H1 (cell line): ENCODE measurements around the gene PAX5. TPM values are rescaled to one million over a fixed set of nuclear protein-coding genes. Genes with fewer than 3 reads are reported as not detected.
A peak's percentile ranks its signal among the peaks of the same experiment; 100 is the strongest.

Experiments used
- CTCF ChIA-PET: fragments of 300-600 bp; sonication (Branson Sonifier 250); formaldehyde crosslinking; loops from one replicate; lab custom pipeline; 2021; ENCODE audit not compliant: partially characterized antibody; lab: Charles Lee
- POLR2A ChIA-PET: fragments of 300-600 bp; sonication (Branson Sonifier 250); formaldehyde crosslinking; loops from one replicate; lab custom pipeline; 2021; ENCODE audit warnings: inconsistent platforms; ENCODE audit not compliant: partially characterized antibody; lab: Charles Lee
- DNase-seq, 2 experiments: peaks; one replicate each; pipeline versions ENCODE4 v3.0.0 to v3.0.0-alpha.2; 2010 to 2022; ENCODE audit warnings: low spot score in 2 of 2, low read depth in 1 of 2, mixed read lengths in 1 of 2
- FAIRE-seq: peaks from 2 replicates; lab custom pipeline; 2011; peaks lifted over from hg19 to GRCh38; lab: Jason Lieb, UNC
- H2AFZ ChIP-seq: 2 replicates; pipeline ENCODE4 v1.8.1; 2012; ENCODE audit warnings: low read length, inconsistent platforms
- H2AK5ac ChIP-seq: 2 replicates; pipeline ENCODE4 v1.6.1; 2013; ENCODE audit warnings: low read depth, low read length
- H2BK120ac ChIP-seq: replicated peaks from 2 replicates; pipeline ENCODE3; 2013; ENCODE audit warnings: low read depth, low read length, inconsistent platforms
- H2BK12ac ChIP-seq: 2 replicates; pipeline ENCODE4 v1.6.1; 2013; ENCODE audit warnings: low read depth, low read length
- H2BK15ac ChIP-seq: 2 replicates; pipeline ENCODE4 v1.6.1; 2013; ENCODE audit warnings: low read length
- H2BK20ac ChIP-seq: 2 replicates; pipeline ENCODE4 v1.6.1; 2013; ENCODE audit warnings: low read length
- H2BK5ac ChIP-seq: 2 replicates; pipeline ENCODE4 v1.6.1; 2013; ENCODE audit warnings: low read depth, low read length
- H3K14ac ChIP-seq: 2 replicates; pipeline ENCODE4 v1.6.1; 2013; ENCODE audit warnings: inconsistent platforms; ENCODE audit not compliant: insufficient read length
- H3K18ac ChIP-seq: 2 replicates; pipeline ENCODE4 v1.6.1; 2013; ENCODE audit warnings: low read length; ENCODE audit errors: extremely low read depth
- H3K23ac ChIP-seq: 2 replicates; pipeline ENCODE4 v1.6.1; 2013; ENCODE audit warnings: inconsistent platforms; ENCODE audit not compliant: insufficient read length
- H3K23me2 ChIP-seq: 2 replicates; pipeline ENCODE4 v1.6.1; 2013; ENCODE audit warnings: low read depth, low read length
- H3K27ac ChIP-seq: 2 replicates; pipeline ENCODE4 v1.6.1; 2011; ENCODE audit warnings: low read depth, low read length, inconsistent platforms
- H3K27me3 ChIP-seq, 4 experiments: replicated peaks in 1 of 4; 1 replicate in 1 of 4; 2 replicates in 3 of 4; pipeline versions ENCODE4 v1.6.1 to v1.8.1; 2011 to 2013; ENCODE audit warnings: low read length in 3 of 4, mild to moderate bottlenecking in 3 of 4, inconsistent platforms in 2 of 4, mixed read lengths in 2 of 4, moderate library complexity in 1 of 4; ENCODE audit not compliant: control insufficient read depth in 3 of 4, insufficient read depth in 3 of 4; ENCODE audit errors: extremely low read depth in 1 of 4
- H3K36me3 ChIP-seq, 4 experiments: 2 replicates each; pipeline versions ENCODE4 v1.6.1 to v1.8.1; 2011 to 2013; ENCODE audit warnings: mild to moderate bottlenecking in 4 of 4, low read length in 3 of 4, moderate library complexity in 2 of 4, control low read depth in 1 of 4, inconsistent platforms in 1 of 4; ENCODE audit not compliant: insufficient read depth in 4 of 4, control insufficient read depth in 2 of 4
- H3K4ac ChIP-seq: replicated peaks from 2 replicates; pipeline ENCODE3; 2013; ENCODE audit warnings: low read length, low read depth, mixed read lengths, inconsistent platforms; ENCODE audit not compliant: insufficient read length
- H3K4me1 ChIP-seq, 4 experiments: replicated peaks in 1 of 4; 1 replicate in 1 of 4; 2 replicates in 3 of 4; pipeline versions ENCODE4 v1.6.1 to v1.8.1; 2011 to 2013; ENCODE audit warnings: low read length in 3 of 4, inconsistent platforms in 2 of 4, mixed read lengths in 1 of 4; ENCODE audit not compliant: insufficient read depth in 4 of 4, control insufficient read depth in 3 of 4
- H3K4me2 ChIP-seq, 2 experiments: 2 replicates each; pipeline versions ENCODE4 v1.6.1 to v1.8.1; 2011 to 2013; ENCODE audit warnings: low read depth in 2 of 2, low read length in 2 of 2, control low read depth in 1 of 2, inconsistent platforms in 1 of 2, mild to moderate bottlenecking in 1 of 2; ENCODE audit not compliant: insufficient read depth in 1 of 2
- H3K4me3 ChIP-seq, 4 experiments: fragments of 200-600, 300-600 bp in 1 of 4; sonication (generic), shearing (Covaris generic), sonication (Bioruptor Twin) in 1 of 4; 2 replicates each; pipeline versions ENCODE4 v1.5.1 to v1.8.1; 2011 to 2016; ENCODE audit warnings: low read length in 4 of 4, low read depth in 3 of 4, control low read depth in 2 of 4, inconsistent platforms in 2 of 4, mild to moderate bottlenecking in 2 of 4, mixed read lengths in 1 of 4, moderate library complexity in 1 of 4; ENCODE audit not compliant: insufficient read depth in 2 of 4; ENCODE audit errors: extremely low read depth in 1 of 4
- H3K56ac ChIP-seq: replicated peaks from 2 replicates; pipeline ENCODE3; 2013; ENCODE audit warnings: low read depth, mild to moderate bottlenecking, mixed read lengths, low read length, inconsistent platforms; ENCODE audit not compliant: insufficient read length
- H3K79me1 ChIP-seq: 2 replicates; pipeline ENCODE4 v1.6.1; 2013; ENCODE audit warnings: low read depth, low read length, control low read depth
- H3K79me2 ChIP-seq, 2 experiments: 2 replicates each; pipeline versions ENCODE4 v1.6.1 to v1.8.1; 2012 to 2013; ENCODE audit warnings: low read length in 2 of 2, mild to moderate bottlenecking in 2 of 2, inconsistent platforms in 1 of 2; ENCODE audit not compliant: insufficient read depth in 2 of 2, control insufficient read depth in 1 of 2
- H3K9ac ChIP-seq, 4 experiments: replicated peaks in 1 of 4; 1 replicate in 1 of 4; 2 replicates in 3 of 4; pipeline versions ENCODE4 v1.6.1 to v1.8.1; 2011 to 2013; ENCODE audit warnings: low read depth in 3 of 4, low read length in 3 of 4, control low read depth in 2 of 4, mild to moderate bottlenecking in 2 of 4, moderate library complexity in 2 of 4, inconsistent platforms in 1 of 4; ENCODE audit errors: extremely low read depth in 1 of 4
- H3K9me3 ChIP-seq, 2 experiments: 2 replicates each; pipeline versions ENCODE4 v1.6.1 to v1.8.1; 2012 to 2013; ENCODE audit warnings: mild to moderate bottlenecking in 2 of 2, moderate library complexity in 2 of 2, control low read depth in 1 of 2, inconsistent platforms in 1 of 2, low read depth in 1 of 2, low read length in 1 of 2, mixed read lengths in 1 of 2; ENCODE audit not compliant: insufficient read depth in 2 of 2
- H4K20me1 ChIP-seq, 2 experiments: replicated peaks in 1 of 2; 2 replicates each; pipeline versions ENCODE3 to v1.8.1; 2011 to 2013; ENCODE audit warnings: inconsistent platforms in 2 of 2, low read length in 2 of 2, mild to moderate bottlenecking in 1 of 2; ENCODE audit not compliant: insufficient read depth in 2 of 2, control insufficient read depth in 1 of 2
- H4K5ac ChIP-seq: 2 replicates; pipeline ENCODE4 v1.6.1; 2013; ENCODE audit warnings: low read length, low read depth, mixed read lengths, inconsistent platforms; ENCODE audit not compliant: insufficient read length
- H4K8ac ChIP-seq: 2 replicates; pipeline ENCODE4 v1.8.0; 2013; ENCODE audit warnings: mild to moderate bottlenecking, moderate library complexity, low read length, inconsistent platforms; ENCODE audit not compliant: insufficient read depth; ENCODE audit errors: extremely low read depth
- H4K91ac ChIP-seq: replicated peaks from 2 replicates; pipeline ENCODE3; 2013; ENCODE audit warnings: low read length, mixed read lengths, inconsistent platforms; ENCODE audit not compliant: insufficient read length
- CBX8 ChIP-seq: fragments of 300-800, 300-1000 bp; sonication (generic); IDR thresholded peaks from 2 replicates; pipeline ENCODE4 v1.7.1; 2016; ENCODE audit warnings: low read depth, low read length, borderline replicate concordance
- EZH2 ChIP-seq: fragments of 200-600 bp; sonication (generic); IDR thresholded peaks from 2 replicates; pipeline ENCODE4 v1.7.1; 2012; ENCODE audit warnings: low read depth, mild to moderate bottlenecking, moderate library complexity, low read length, inconsistent platforms; ENCODE audit not compliant: severe bottlenecking
- GABPA ChIP-seq: IDR thresholded peaks from 2 replicates; pipeline ENCODE4 v1.6.1; 2011; ENCODE audit warnings: mild to moderate bottlenecking, low read length, moderate library complexity, borderline replicate concordance; ENCODE audit not compliant: insufficient read depth
- RNF2 ChIP-seq: fragments of 200-900, 300-1000 bp; sonication (generic); IDR thresholded peaks from 2 replicates; pipeline ENCODE4 v1.7.1; 2016; ENCODE audit warnings: borderline replicate concordance, low read depth, mild to moderate bottlenecking, antibody characterized with exemption, low read length; ENCODE audit not compliant: poor library complexity, severe bottlenecking; ENCODE audit errors: missing control alignments
- SAP30 ChIP-seq: fragments of 300-600 bp; sonication (generic); IDR thresholded peaks from 2 replicates; pipeline ENCODE4 v1.7.1; 2012; ENCODE audit warnings: low read length, moderate library complexity, mild to moderate bottlenecking, inconsistent platforms; ENCODE audit not compliant: insufficient read depth, insufficient replicate concordance
- SUZ12 ChIP-seq: fragments of 200-600 bp; sonication (generic); IDR thresholded peaks from 2 replicates; pipeline ENCODE4 v1.6.1; 2012; ENCODE audit warnings: mild to moderate bottlenecking, inconsistent platforms, low read length, moderate library complexity, mixed read lengths
- WGBS, 2 experiments: shearing (Covaris generic) in 1 of 2; methylation state at CpG; one replicate each; pipeline versions ENCODE4 v1.1.6 to v1.1.7; 2013 to 2015; ENCODE audit warnings: low lambda C conversion rate in 2 of 2, mixed read lengths in 2 of 2, inconsistent platforms in 1 of 2, low coverage in 1 of 2, missing lambda C conversion rate in 1 of 2; ENCODE audit not compliant: insufficient replicate concordance in 2 of 2, insufficient coverage in 1 of 2, insufficient read length in 1 of 2; ENCODE audit errors: extremely low coverage in 1 of 2, missing lambda C conversion rate in 1 of 2; 5-methylcytosine and 5-hydroxymethylcytosine counted together
- polyA plus RNA-seq, 7 experiments: library from polyadenylated mRNA; depleted of rRNA in 3 of 7; stranded (reverse) in 5 of 7; unstranded in 2 of 7; fragments of >200 nt in 5 of 7; fragments of 200-250 nt in 2 of 7; gene quantifications; 1 replicate in 5 of 7; 2 replicates in 1 of 7; 4 replicates in 1 of 7; pipeline versions ENCODE4 v1.2.1 to v1.2.3, GENCODE V29; 2011 to 2013; ENCODE audit warnings: missing spikeins in 2 of 7, mixed read lengths in 2 of 7
- total RNA-seq: library from RNA; stranded (reverse); fragmentation: NEBNext Ultra II Directional; extraction: Animal tissue kit (Norgen Biotek cat#: 25700); gene quantifications from 2 replicates; pipeline ENCODE4 v1.2.1, GENCODE V29; 2021
- TF ChIP-seq, protein P1 (sequence below), 3 experiments: IDR thresholded peaks; 1 replicate in 2 of 3; 2 replicates in 1 of 3; pipeline versions ENCODE4 v1.5.1 to v1.6.1; 2011; ENCODE audit warnings: low read length in 3 of 3, mild to moderate bottlenecking in 3 of 3, inconsistent platforms in 2 of 3, low read depth in 1 of 3, moderate library complexity in 1 of 3; ENCODE audit not compliant: insufficient read depth in 1 of 3; ENCODE audit errors: control extremely low read depth in 1 of 3

Gene PAX5
- total and polyA plus RNA-seq, 2 of the 8 experiments (the other 6 are each of a cell fraction or from before 2014, with no cell fraction given): 0.29 to 0.43 TPM

DNA sequence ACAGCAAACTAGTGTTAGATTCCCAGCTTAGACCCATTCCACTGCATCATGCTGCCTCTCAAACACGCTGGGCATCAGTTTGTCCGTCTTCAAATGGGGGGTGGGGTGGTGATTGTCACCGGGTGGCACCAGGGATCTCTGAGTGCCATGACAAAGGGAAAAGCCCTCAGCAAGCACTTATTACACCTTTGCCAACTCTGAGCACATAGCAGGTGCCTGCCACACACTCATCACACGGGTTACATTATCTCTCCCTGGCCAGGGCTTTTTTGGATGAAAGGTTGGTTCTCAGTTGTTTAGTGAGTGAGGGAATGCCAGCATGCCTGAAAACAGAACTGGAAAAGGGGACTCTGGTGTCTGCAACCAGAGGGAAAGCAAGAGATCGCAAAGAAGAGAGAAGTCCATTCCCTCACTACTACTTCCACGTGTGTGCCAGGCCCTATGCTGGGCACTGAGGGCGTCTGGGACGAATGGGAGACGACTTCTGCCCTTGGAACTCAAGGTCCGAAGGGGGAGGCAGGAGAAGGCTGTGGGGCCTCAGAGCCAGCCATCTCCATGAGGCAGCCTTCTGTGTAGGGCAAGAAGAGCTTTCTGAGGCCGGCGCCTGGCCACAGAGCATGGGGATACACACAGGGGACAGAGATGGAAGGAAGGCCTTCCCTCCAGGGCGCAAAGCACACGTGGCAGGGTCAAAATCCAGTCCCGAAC lies 48.9 kb downstream of the PAX5 start:
- no peak for DNase-seq
- Histone ChIP-seq H3K36me3 (no peaks in the 10 kb centered on the region), H3K56ac (no peak overlapping the region), H3K18ac (no peak overlapping the region), H4K91ac (no peak overlapping the region), H4K20me1 (peaks cover 8 to 12% of the 10 kb centered on the region in 2 experiments), H2BK15ac (0 out of 2 replicates have a peak overlapping the region, but pooled peaks have one; percentile 84), H2BK5ac (no peak overlapping the region), H3K23me2 (peaks cover 7% of the 10 kb centered on the region; the same call in 1 of the 2 replicates), H3K79me2 (no peaks in the 10 kb centered on the region), H3K4me2 (peak overlapping the region; percentile 86 to 93; a peak in 3 of 4 replicates), H2BK120ac (no peak overlapping the region), H3K4ac (no peak overlapping the region), H3K4me3 (peak overlapping the region in 2 of 4 experiments; percentile 3 to 62; a peak in 2 of 8 replicates), H2BK12ac (no peak overlapping the region), H3K27ac (no peak overlapping the region), H4K8ac (no peak overlapping the region), H3K4me1 (peaks cover 0 to 25% (median 16%) of the 10 kb centered on the region in 4 experiments; a peak in 6 of 7 replicates), H3K14ac (no peak overlapping the region), H2AK5ac (peak overlapping the region; percentile 54; the same call in 1 of the 2 replicates), H3K23ac (no peak overlapping the region), H3K79me1 (no peaks in the 10 kb centered on the region), H3K9me3 (no peaks in the 10 kb centered on the region), H2BK20ac (no peak overlapping the region), H2AFZ (no peak overlapping the region), H4K5ac (no peak overlapping the region), H3K9ac (peak overlapping the region in 1 of 4 experiments; percentile 24; a peak in 1 of 7 replicates), H3K27me3 (peaks cover 49 to 82% (median 79%) of the 10 kb centered on the region in 4 experiments)
- POLR2A ChIA-PET: no interaction called here
- 26% methylated on average over 15 of the region's 15 CpGs; no CpG with 5 or more reads in 1 of the 2 experiments for WGBS, 2 experiments
- CTCF ChIA-PET: interaction anchor here (1.2 to 22.2 kb wide), 6 partner anchors 11 to 115 kb away, joined by 3 to 657 read pairs (median 4); no protein-coding TSS in a partner anchor
- no peak for FAIRE-seq
- TF ChIP-seq, protein P1, sequence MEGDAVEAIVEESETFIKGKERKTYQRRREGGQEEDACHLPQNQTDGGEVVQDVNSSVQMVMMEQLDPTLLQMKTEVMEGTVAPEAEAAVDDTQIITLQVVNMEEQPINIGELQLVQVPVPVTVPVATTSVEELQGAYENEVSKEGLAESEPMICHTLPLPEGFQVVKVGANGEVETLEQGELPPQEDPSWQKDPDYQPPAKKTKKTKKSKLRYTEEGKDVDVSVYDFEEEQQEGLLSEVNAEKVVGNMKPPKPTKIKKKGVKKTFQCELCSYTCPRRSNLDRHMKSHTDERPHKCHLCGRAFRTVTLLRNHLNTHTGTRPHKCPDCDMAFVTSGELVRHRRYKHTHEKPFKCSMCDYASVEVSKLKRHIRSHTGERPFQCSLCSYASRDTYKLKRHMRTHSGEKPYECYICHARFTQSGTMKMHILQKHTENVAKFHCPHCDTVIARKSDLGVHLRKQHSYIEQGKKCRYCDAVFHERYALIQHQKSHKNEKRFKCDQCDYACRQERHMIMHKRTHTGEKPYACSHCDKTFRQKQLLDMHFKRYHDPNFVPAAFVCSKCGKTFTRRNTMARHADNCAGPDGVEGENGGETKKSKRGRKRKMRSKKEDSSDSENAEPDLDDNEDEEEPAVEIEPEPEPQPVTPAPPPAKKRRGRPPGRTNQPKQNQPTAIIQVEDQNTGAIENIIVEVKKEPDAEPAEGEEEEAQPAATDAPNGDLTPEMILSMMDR (IDR thresholded peaks at IDR 0.05; ENCODE audit: control extremely low read depth in 1 of 3, insufficient read depth in 1 of 3, low read depth in 1 of 3, low read length in 3 of 3): no peak
- peak; percentile 61 for TF ChIP-seq SUZ12
- peak; percentile 44 for TF ChIP-seq EZH2
- no peak for TF ChIP-seq CBX8
- no peak for TF ChIP-seq GABPA
- peak; percentile 43 for TF ChIP-seq RNF2
- TF ChIP-seq SAP30: no peak
